AG09319 (cell line): ENCODE results near the gene RBPMS2.
"Not testable (repeated sequence)": the region's sequence is repeated elsewhere in the genome, so short reads cannot be mapped to it uniquely, and the experiment has no call there.

Source experiments
- DNase-seq: peaks from one replicate; pipeline ENCODE4 v3.0.0-alpha.2; 2010; ENCODE audit warnings: low read depth; ENCODE audit errors: extremely low read depth
- CTCF ChIP-seq: IDR thresholded peaks from 2 replicates; pipeline ENCODE4 v1.5.1; 2011; ENCODE audit warnings: low read depth, mild to moderate bottlenecking, inconsistent platforms, low read length, moderate library complexity

RBPMS2 gene

GRCh38 chr15:64743691-64744090 lies 31.7 kb downstream of the RBPMS2 start:
- no peak for DNase-seq
- no peak for TF ChIP-seq CTCF

- no peak for TF ChIP-seq CTCF
- DNase-seq: no peak
These were observed 32.5 kb downstream of the RBPMS2 start for GRCh38 chr15:64742921-64743320.

GRCh38 chr15:64742385-64742784 lies 33.0 kb downstream of the RBPMS2 start:
- no peak for DNase-seq
- TF ChIP-seq CTCF: no peak

GRCh38 chr15:64741708-64742107 lies 33.7 kb downstream of the RBPMS2 start:
- DNase-seq: not testable (repeated sequence)

- DNase-seq: no peak
- TF ChIP-seq CTCF: no peak; the same call in none of the 2 replicates
These were observed 34.8 kb downstream of the RBPMS2 start for GRCh38 chr15:64740311-64741170.

GRCh38 chr15:64739577-64740143 lies 35.7 kb downstream of the RBPMS2 start:
- no peak for DNase-seq
- TF ChIP-seq CTCF: no peak

- TF ChIP-seq CTCF: no peak
- DNase-seq: no peak
These were observed 36.2 kb downstream of the RBPMS2 start for GRCh38 chr15:64739156-64739555.
